ENCODE data around the gene ACTL10. TPM values are rescaled to one million over a fixed set of nuclear protein-coding genes. Genes with fewer than 3 reads are reported as not detected.

ACTL10 gene
- total and polyA plus RNA-seq, 10 donors = 1.1 to 3.5 (median 2.1) TPM

DNA sequence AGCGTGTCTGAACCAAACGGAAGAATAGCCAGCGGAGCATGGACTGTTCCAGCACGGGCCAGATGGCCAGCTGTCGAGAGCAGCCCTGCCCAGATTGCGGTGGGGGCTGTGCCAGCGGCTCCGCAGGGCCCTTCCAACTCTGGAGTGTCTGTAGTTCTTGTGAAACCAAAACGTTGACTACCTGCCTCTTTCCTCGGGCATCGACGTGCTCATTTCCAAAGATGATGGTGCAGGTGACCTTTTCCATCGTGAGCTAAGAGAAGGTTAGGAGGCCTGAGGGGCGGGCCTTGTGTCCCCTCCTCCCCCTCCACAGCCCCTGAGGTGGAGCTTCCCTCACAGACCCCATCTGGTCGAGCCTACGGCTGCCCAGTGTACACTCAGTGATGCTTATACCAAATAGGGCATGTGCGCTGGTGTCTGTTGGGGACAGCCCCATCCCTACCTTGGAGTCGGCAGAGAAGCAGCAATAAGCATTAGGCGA is 17.5 kb upstream of the ACTL10 start:
- no peak overlapping the region for H3K27ac ChIP-seq
- TF ChIP-seq, protein P1, sequence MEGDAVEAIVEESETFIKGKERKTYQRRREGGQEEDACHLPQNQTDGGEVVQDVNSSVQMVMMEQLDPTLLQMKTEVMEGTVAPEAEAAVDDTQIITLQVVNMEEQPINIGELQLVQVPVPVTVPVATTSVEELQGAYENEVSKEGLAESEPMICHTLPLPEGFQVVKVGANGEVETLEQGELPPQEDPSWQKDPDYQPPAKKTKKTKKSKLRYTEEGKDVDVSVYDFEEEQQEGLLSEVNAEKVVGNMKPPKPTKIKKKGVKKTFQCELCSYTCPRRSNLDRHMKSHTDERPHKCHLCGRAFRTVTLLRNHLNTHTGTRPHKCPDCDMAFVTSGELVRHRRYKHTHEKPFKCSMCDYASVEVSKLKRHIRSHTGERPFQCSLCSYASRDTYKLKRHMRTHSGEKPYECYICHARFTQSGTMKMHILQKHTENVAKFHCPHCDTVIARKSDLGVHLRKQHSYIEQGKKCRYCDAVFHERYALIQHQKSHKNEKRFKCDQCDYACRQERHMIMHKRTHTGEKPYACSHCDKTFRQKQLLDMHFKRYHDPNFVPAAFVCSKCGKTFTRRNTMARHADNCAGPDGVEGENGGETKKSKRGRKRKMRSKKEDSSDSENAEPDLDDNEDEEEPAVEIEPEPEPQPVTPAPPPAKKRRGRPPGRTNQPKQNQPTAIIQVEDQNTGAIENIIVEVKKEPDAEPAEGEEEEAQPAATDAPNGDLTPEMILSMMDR (IDR thresholded peaks at IDR 0.05 in 8 of 11, conservative IDR thresholded peaks at IDR 0.05 in 3 of 11) = no peak
- TF ChIP-seq POLR2AphosphoS5 (IDR thresholded peaks at IDR 0.05) = peak in 2 of 3 donors; percentile 19 to 41
- H3K4me1 ChIP-seq = peaks cover 0 to 39% (median 17%) of the 10 kb centered on the region in 6 donors
- peaks cover 0 to 45% (median 21%) of the 10 kb centered on the region in 6 donors for H3K36me3 ChIP-seq
- peak; percentile 68 for DNase-seq
- WGBS, 5 donors = 64 to 86% (median 81%) methylated on average over 18 to 19 of the region's 19 CpGs
- H3K27me3 ChIP-seq (replicated peaks in 1 of 7) = no peaks in the 10 kb centered on the region
- H3K9me3 ChIP-seq = no peaks in the 10 kb centered on the region
- H3K4me3 ChIP-seq = no peak overlapping the region
- intact Hi-C loops (cut with DNase I; ENCODE audit: low total_unique reads) = no loop called here

DNA sequence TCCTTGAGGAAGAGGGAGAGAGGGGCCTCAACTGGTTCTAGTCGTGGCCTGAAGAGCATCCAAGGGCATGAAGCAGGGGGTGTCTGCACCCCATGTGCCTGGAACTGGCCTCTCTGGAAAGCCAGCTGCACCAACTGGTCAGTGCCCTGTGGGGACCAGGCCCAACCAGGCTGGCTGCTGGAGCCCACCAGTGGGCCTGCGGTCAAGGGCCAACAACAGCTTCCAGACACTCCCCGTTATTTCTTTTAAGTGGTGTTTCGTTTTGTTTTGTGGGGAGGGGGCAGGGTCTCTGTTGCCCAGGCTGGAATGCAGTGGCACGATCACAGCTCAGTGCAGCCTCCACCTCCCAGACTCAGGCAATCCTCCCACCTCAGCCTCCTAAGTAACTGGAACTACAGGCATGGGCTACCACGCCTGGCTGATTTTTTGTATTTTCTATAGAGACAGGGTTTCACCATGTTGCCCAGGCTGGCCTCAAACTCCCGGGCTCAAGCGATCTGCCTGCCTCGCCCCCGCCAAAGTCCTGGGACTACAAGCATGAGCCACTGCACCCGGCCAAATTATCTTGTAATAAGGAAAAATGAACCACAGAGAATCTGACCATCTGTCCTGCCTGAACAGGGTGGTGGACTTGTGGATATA is 16.5 kb upstream of the ACTL10 start:
- WGBS, 5 donors = 90 to 94% (median 93%) methylated on average over 11 of the region's 11 CpGs
- intact Hi-C loops (cut with DNase I; ENCODE audit: low total_unique reads) = loop anchor here (5.0 kb wide), 1 partner anchor 193 kb away; no protein-coding TSS in a partner anchor
- TF ChIP-seq, protein P1 (IDR thresholded peaks at IDR 0.05 in 8 of 11, conservative IDR thresholded peaks at IDR 0.05 in 3 of 11) = no peak
- no peak for TF ChIP-seq POLR2AphosphoS5 (IDR thresholded peaks at IDR 0.05)
- no peak for TF ChIP-seq POLR2A (IDR thresholded peaks at IDR 0.05)
- DNase-seq = peak; percentile 54
- peaks cover 0 to 35% (median 11%) of the 10 kb centered on the region in 6 donors for H3K36me3 ChIP-seq
- no peak overlapping the region for H3K27ac ChIP-seq
- no peak overlapping the region for H3K4me3 ChIP-seq
- H3K4me1 ChIP-seq = peaks cover 0 to 39% (median 17%) of the 10 kb centered on the region in 6 donors
- no peaks in the 10 kb centered on the region for H3K27me3 ChIP-seq (replicated peaks in 1 of 7)
- no peaks in the 10 kb centered on the region for H3K9me3 ChIP-seq

DNA sequence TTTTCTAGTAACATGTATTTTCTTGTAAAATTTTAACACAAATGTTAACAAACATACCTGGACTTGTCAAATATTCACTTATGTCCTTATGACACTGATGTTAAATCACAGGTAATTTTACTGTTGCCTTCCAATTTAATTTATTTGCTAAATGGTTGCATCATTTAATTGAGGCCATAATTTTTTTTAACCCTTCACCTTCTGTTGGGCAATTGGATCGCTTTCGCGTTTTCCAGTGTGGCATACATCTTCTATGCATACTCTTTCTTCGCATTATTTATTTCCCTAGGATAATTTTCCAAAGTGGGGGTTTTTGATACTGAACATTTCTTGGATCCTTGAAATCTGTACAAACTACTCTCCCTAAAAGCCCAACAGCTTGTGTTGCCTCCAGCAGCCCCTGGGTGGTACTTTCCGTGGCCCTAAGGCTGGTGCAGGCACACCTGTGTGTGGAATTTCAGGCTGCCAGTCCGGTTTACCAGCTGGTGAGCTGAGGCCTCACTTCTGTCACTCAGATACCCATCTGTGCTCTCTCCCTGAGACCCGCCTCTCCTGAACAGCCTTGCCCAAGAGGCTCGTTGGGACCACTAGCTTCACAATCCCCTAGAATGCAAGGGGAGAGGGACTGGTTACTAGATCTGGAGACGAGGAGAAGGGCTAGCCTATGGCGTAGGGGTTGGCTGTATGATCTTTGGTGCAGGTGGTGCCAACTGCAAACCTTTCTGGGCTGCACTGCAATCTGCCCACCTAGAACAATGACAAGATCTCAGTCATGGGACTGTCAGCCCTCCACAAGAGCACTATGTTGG is 15.8 kb upstream of the ACTL10 start:
- Histone ChIP-seq H3K4me3 (no peak overlapping the region), H3K27me3 (replicated peaks in 1 of 7) (no peaks in the 10 kb centered on the region), H3K4me1 (peaks cover 0 to 39% (median 17%) of the 10 kb centered on the region in 6 donors), H3K36me3 (peaks cover 0 to 28% (median 3%) of the 10 kb centered on the region in 6 donors), H3K9me3 (no peaks in the 10 kb centered on the region), H3K27ac (no peak overlapping the region)
- peak; percentile 25 for DNase-seq
- intact Hi-C loops (cut with DNase I; ENCODE audit: low total_unique reads) = loop anchor here (5.0 kb wide), 1 partner anchor 194 kb away; no protein-coding TSS in a partner anchor
- WGBS, 5 donors = 89 to 91% (median 89%) methylated on average over 10 of the region's 10 CpGs
- TF ChIP-seq POLR2AphosphoS5 (IDR thresholded peaks at IDR 0.05) = no peak
- TF ChIP-seq POLR2A (IDR thresholded peaks at IDR 0.05) = no peak
- TF ChIP-seq, protein P1 (IDR thresholded peaks at IDR 0.05 in 8 of 11, conservative IDR thresholded peaks at IDR 0.05 in 3 of 11) = no peak
